ENCODE data around the gene FBXW10B. TPM values are rescaled to one million over a fixed set of nuclear protein-coding genes. Genes with fewer than 3 reads are reported as not detected.

The FBXW10B gene
- total RNA-seq, 2 experiments from 2014 or later, result 0.44 to 0.60 TPM

Other genes with a start within 250 kb of the FBXW10B start
- 1 to 10 TPM; 1.5 to 2.7 TPM for gene CDRT4, start 152.1 kb downstream of the FBXW10B start, total RNA-seq
- gene TVP23C, start 56.2 kb downstream of the FBXW10B start, total RNA-seq, result 1 to 10 TPM; 5.0 to 7.0 TPM
- 1 to 10 TPM; 7.2 to 8.7 TPM for gene TRIM16, start 64.6 kb upstream of the FBXW10B start, total RNA-seq
- gene ZNF286A, start 80.0 kb upstream of the FBXW10B start, total RNA-seq, result 10 to 100 TPM; 18.0 to 21.2 TPM
- not detected for gene TBC1D26, start 112.6 kb upstream of the FBXW10B start, total RNA-seq